HG02870 (cell line): ENCODE results near the gene RAD51B.

Experiments
- ATAC-seq: cut with Tn5 transposase; IDR thresholded peaks from one replicate; pipeline ENCODE4 v1.9.1; 2021; ENCODE audit warnings: mild to moderate bottlenecking, moderate library complexity; ENCODE audit not compliant: unreplicated experiment

RAD51B gene

GRCh38 chr14:68632054-68632895 lies 812.7 kb downstream of the RAD51B start:
- ATAC-seq, result no peak

- ATAC-seq, result no peak
These were observed 813.8 kb downstream of the RAD51B start for GRCh38 chr14:68633131-68633991.

GRCh38 chr14:68634332-68634731 lies 814.8 kb downstream of the RAD51B start:
- ATAC-seq, result no peak

GRCh38 chr14:68634874-68635595 lies 815.5 kb downstream of the RAD51B start:
- no peak for ATAC-seq

- ATAC-seq, result no peak
These were observed 817.0 kb downstream of the RAD51B start for GRCh38 chr14:68636597-68636996.

GRCh38 chr14:68637106-68638021 lies 817.8 kb downstream of the RAD51B start:
- ATAC-seq, result no peak

- ATAC-seq, result no peak
These were observed 818.8 kb downstream of the RAD51B start for GRCh38 chr14:68638141-68638999.

- no peak for ATAC-seq
These were observed 819.6 kb downstream of the RAD51B start for GRCh38 chr14:68639000-68639757.

- no peak for ATAC-seq
These were observed 820.4 kb downstream of the RAD51B start for GRCh38 chr14:68639758-68640574.

- ATAC-seq, result no peak
These were observed 824.1 kb downstream of the RAD51B start for GRCh38 chr14:68643673-68644072.

- no peak for ATAC-seq
These were observed 824.5 kb downstream of the RAD51B start for GRCh38 chr14:68644101-68644500.

GRCh38 chr14:68645371-68645770 lies 825.8 kb downstream of the RAD51B start:
- no peak for ATAC-seq

GRCh38 chr14:68649476-68650189 lies 830.1 kb downstream of the RAD51B start:
- no peak for ATAC-seq

- ATAC-seq, result no peak
These were observed 830.9 kb downstream of the RAD51B start for GRCh38 chr14:68650404-68650994.

- ATAC-seq, result no peak
These were observed 831.5 kb downstream of the RAD51B start for GRCh38 chr14:68651075-68651474.

- no peak for ATAC-seq
These were observed 832.3 kb downstream of the RAD51B start for GRCh38 chr14:68651652-68652432.
